Cortex of kidney (tissue), 1 donor: ENCODE measurements around the gene TTLL5.

Experiments
- DNase-seq: peaks from one replicate; lab custom pipeline; 2025; lab: John Stamatoyannopoulos, UW

TTLL5 gene

DNA sequence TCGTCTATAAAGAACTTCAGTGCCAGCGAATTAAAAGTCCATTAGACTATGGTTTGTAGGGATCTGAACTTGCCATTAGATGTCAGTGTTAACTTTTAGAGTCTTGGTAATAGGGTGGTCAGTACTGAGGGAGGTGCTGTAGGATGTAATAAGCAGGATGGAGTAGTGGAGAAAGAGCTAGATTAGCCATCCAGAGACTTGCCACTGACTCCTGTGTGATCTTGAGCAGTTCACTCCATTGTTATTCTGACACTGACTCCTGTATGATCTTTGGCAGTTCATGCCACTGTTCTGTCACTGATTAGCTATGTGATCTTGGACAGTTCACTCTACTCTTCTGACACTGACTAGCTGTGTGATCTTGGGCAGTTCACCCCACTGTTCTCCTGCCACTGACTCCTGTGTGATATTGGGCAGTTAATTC, 133.6 kb downstream of the TTLL5 start:
- no peak for DNase-seq

DNA sequence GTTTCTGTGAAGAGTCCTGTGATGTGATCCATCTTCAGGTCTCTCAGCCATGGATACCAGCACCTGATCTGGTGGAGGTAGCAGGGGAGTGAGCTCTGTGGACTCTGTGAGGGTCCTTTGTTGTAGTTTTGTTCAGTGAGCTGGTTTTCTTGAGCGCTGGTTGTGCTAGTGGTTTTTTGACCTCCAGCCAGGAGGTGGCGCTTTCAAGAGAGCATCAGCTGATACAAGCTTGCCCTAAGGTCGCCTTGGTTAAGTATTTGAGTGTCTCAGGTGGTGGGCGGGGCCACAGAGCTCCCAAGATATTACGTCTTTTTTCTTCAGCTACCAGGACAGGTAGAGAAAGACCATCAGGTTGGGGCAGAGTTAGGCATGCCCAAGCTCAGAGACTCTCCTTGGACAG, 139.7 kb downstream of the TTLL5 start:
- no peak for DNase-seq

- no peak for DNase-seq
These were observed 141.4 kb downstream of the TTLL5 start for GRCh38 chr14:75802486-75802885.

DNA sequence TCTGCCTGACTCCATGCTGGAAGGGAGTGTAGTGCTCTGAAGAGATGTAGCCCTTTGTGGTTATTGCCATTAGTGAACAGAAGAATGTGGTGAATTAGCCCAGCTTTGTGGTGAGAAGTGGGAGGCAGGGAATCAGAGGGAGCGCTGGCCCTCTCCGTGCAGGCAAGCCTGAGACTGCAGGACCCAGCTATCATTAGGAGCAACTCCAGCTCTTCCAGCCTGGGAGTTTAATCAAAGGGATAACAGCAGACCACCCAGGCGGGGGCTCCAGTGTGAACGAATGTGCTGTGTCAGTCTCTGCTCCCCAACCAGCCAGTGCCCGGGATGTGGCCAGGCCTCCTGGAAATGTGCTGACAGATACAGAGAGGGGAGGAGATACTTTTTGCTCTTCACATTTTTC, 142.7 kb downstream of the TTLL5 start:
- DNase-seq: no peak

DNA sequence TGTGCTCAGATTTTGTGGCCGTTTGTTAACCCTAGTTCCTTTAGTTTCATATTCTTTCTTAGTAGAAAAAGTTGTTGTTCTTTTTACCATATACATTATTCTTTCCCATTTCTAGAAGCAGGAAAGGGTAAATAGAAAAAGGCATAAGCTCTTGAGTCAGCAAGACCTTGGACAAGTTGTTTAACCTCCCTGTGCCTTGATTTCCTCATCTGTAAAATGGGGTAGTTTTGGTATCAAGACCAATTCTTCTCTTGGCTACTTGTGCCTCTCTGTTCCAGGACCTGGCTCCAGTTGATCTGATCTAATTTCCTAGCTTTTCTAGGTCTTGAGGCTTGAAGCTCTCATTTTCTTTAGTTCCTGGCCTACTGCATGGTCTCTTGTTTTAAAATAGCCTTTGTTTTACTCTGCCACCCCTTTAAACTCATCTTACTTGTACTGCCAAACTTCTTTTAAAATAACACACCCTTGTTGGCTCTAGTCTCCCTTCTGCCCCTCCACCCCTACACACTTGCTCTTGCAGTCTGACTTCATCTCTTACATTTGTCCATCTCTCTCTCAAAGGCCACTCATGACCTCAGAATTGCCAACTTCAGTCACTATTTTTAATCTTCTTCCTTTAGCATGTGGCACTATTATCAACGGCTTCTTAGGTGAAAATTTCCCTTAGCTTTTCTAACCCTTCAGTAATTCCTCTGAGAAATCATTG, 143.7 kb downstream of the TTLL5 start:
- DNase-seq: no peak

DNA sequence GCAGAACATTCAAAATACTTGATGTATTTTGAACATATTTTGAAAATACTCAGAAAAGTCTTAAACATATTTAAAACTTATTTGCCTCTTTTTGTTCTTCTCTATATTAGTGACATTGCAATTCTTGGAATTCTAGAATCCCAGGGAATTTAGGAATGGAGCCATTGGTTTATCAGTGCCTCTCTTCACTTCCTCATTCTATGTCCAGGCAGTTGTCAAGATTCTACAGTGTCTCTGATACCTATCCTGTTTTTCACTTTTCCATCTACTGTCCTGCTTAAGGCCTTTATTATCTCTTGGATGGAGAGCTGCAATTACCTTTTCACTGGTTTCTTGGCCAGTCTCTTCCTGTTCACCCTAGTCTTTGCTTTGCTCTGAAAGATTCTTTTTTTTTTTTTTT, 144.6 kb downstream of the TTLL5 start:
- DNase-seq: no peak

GRCh38 chr14:75806352-75806832, 145.3 kb downstream of the TTLL5 start:
- DNase-seq: no peak

DNA sequence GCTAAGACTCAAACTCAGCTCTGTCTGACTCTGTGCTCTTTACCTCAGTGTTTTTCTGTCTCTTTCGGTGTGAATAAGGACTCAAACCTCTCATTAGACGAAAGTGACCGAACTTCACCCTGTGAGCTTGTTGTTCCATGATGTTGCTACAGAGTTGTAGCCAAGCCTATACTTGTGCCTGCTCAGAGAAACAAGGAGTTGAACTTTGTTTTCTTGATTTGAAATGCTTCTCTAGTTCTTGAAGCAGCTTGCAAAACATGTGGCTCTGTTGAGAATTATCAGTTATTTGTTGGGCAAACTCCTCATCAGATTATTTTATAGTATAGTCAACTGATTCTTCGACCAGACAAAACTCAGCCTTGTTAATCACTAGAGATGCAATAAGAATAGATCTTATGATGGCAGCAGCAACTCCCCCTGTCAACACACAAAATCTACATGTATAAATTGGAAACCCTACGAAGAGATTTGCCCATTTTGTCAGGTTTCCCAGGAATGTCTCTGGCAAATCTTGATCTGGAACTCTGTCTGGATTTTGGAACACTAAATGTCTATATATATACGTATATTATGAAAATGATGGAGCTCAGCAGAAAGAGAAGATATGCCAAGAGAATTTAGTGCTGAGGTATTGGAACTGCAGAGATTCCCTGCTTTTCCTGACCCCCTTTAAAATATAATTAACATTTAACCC, 146.8 kb downstream of the TTLL5 start:
- DNase-seq: no peak

GRCh38 chr14:75811136-75811829, 150.2 kb downstream of the TTLL5 start:
- DNase-seq: no peak

DNA sequence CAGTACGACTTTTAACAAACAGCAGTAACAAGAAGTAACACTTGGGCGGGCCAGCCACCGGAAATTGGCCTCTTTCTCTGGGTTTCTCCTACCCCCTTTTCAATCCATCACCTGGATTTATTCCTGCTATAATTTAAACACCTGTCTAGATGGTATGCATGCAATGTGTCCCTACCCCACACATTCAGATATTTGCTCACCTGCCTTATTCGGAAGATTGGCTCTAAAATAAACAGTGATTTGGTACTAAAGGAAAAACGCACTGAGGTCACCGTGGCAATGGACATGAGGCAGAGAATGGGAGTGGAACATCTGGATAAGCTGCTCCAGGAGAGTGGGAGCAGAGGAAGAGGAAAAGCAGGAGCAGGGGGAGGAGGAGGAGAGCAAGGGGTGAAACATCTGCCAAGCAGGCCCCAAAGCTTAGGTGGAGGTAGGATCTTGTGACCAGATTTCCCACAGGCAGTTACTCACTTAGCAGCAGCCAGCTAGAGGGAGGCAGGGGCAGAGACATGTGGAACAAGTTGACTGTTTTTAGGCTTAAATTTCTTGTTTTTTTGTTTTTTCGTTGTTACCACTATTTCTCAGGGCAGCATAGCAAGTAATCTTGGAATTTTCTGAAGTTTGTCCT, 150.9 kb downstream of the TTLL5 start:
- DNase-seq: no peak

- no peak for DNase-seq
These were observed 151.6 kb downstream of the TTLL5 start for GRCh38 chr14:75812622-75813021.

DNA sequence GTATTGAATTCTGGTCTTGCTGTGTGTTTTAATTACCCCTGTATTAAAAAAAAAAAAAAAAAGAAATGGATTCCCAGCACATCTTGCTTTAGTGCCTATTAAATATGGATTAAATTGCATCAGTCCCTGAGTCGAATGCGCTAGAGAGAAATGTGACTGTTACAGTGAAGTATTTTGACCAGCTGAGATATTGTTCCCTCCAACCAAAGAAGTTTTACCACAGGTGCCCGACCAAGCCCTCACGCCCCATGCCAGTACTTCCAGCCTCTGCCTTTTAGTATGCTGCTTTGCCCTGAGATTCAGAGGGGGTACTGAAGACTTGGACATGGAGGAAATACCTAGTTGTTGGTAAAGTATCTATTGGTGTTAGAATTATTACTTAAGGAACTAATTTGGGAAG, 159.7 kb downstream of the TTLL5 start:
- no peak for DNase-seq

DNA sequence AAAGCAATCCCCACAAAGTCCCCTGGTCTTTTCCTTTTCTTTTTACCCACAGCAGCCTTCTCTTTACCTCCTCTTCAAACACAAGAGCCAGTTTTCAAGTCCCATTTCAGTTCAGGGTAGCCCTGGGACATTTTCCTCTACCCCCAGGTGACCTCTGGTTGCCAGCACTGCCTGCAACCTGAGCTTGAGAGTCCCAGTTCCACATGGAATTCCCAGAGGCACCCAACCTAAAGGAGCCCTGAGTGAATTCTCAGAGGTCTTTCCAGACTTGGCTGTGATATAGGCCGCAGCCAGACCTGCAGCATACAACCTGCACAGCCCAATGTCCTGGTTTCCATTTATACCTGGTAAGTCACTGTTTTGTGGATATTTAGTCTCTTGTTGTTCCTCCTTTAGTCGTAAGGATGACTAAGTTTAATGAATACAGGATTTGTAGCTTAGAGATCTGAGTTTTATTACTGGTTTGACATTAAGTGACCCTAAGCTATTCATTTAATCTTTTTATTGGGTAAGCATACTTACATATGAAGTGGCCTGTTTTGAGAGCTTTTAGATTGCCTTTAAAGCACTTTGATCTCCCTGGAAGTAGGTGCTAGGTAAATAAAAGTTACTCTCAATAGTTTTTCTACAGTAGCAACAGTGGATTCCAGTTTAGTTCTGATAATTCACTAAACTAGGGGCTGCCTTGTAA, 160.9 kb downstream of the TTLL5 start:
- DNase-seq: no peak

DNA sequence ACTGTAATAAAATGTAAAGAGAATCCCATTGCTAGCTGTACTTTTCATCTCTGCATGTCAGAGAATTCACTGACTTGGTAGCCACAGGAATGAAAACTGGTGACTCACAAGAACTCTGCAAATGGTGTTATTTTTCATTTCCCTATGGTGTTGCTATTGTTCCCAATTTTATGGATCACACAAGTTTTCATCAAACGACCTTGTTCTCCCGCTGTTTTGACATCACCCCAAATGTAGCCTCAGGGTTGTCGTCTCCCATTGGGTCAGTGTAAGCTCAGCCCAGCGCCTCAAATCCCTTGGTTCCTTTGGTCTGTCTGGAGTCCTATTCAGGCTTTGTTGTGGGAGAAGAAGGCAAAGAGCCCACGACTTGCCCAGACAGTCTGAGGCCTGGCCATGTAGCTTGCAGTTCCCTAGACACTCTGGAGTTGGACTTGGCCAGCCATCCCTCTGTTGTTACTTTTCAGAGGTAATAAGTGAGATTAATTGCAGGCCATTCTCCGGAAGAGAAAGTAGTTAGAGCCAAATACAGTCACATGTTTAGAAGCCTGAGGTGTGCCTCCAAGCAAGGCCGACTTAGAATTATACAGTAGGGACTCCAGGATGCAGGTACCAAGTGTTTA, 161.6 kb downstream of the TTLL5 start:
- DNase-seq: no peak

DNA sequence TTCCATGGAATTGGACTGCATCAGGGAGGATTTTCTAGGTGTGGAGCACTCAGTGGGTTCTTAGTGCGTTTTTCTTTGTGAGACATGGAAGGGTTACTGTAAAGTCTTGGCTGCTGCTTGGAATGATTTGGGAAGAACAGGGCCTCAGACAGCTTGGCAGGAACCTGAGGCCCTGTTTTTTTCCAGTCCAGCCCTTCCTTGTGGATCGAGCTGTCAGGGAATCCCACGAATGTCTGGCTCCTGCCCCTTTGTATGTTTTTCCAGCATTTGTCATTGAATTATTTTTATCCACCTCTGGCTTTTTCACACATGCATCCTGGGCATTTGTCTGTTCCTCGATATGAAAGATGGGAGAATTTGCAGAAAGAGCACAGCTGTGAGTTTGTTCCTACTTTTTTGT, 162.3 kb downstream of the TTLL5 start:
- DNase-seq: no peak

- no peak for DNase-seq
These were observed 163.3 kb downstream of the TTLL5 start for GRCh38 chr14:75824318-75824717.

GRCh38 chr14:75825147-75825592, 164.1 kb downstream of the TTLL5 start:
- DNase-seq: no peak

DNA sequence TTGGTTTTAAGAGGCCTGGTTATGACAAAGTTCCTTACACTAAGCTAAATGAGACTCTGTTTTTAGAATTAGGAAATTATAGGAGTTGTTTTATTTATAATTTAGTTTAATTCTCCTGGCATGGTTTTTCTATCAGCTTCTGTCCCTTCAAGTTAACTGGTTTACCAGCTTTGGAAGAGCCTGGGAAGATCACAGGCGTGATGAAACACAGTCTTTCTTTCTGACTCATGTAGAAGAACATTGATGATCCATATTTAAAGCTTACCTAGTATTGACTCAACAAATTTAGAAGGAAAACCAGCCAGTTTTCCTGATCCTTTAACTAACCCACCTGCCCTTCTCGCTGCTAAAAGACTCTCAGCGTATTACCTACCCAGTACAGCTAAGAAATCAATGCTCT, 165.6 kb downstream of the TTLL5 start:
- DNase-seq: no peak

- DNase-seq: no peak
These were observed 166.3 kb downstream of the TTLL5 start for GRCh38 chr14:75827331-75827730.

DNA sequence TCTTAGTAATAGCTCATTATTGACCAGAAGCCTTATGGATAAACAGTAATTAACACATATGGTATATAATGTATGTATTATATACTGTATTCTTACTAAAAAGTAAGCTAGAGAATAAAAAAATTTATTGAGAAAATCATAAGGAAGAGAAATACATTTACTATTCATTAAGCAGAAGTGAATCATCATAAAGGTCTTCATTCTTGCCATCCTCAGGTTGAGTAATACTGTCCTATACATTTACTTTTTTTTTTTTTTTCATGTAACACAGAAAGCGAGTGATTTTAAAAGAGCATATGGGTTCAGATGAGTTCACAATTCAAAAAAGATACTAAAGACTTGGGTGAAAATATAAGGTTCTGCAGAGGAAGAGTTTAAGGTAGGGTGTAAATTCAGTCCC, 168.3 kb downstream of the TTLL5 start:
- no peak for DNase-seq

DNA sequence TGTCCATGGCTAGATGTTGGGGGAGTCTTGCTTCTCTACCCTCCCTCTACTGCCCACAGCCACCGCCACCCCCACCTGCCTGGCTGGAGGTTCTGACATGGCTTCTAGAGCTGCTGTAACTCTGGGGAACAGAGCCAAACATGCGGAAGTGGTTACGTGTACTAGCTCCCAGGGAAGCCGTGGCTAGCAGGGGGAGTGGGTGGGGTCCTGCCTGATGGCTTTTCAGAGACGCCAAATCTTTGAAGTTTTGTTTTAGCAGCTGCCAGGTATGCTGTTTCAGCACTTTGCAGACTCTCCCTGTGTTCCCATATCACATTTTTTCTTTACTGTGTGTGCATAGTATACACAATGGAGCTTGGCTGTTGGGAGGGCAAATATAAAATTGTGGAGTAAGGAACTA, 170.4 kb downstream of the TTLL5 start:
- no peak for DNase-seq
